Gastroesophageal sphincter (tissue), 3 donors: Measurements from ENCODE around the gene BEND7.

ENCODE experiments used
- POLR2AphosphoS5 ChIP-seq: sonication (generic); formaldehyde crosslinking; IDR thresholded peaks from one replicate; pipeline ENCODE4 v1.6.1; 2017; ENCODE audit warnings: antibody characterized with exemption
- TF ChIP-seq, protein P1 (sequence below), 4 experiments: fragments of 200-600 bp in 2 of 4; fragments of 450-650 bp in 2 of 4; sonication (generic) in 1 of 4; IDR thresholded peaks; one replicate each; pipeline ENCODE4 v1.5.1; 2017 to 2019; ENCODE audit warnings: antibody characterized with exemption in 4 of 4, mild to moderate bottlenecking in 2 of 4, moderate library complexity in 2 of 4

DNA sequence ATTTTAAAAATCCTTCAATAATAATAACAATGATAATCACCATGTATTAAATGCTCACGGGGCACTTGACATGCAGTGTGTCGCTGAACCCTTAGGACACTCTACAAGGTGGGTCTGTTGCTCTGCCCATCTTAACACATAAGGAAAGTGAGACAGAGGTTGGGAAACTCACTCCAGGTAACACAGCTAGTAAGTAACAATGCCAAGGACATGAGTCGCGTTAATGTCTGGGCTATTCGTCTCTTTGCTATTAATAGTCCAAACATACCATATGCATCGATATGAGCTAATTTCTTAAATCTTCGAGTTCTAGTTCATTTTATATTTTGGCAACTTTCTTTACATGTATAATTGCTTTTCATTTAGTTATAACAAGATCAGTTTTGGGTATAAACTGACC, 79.5 kb downstream of the BEND7 start:
- TF ChIP-seq, protein P1, sequence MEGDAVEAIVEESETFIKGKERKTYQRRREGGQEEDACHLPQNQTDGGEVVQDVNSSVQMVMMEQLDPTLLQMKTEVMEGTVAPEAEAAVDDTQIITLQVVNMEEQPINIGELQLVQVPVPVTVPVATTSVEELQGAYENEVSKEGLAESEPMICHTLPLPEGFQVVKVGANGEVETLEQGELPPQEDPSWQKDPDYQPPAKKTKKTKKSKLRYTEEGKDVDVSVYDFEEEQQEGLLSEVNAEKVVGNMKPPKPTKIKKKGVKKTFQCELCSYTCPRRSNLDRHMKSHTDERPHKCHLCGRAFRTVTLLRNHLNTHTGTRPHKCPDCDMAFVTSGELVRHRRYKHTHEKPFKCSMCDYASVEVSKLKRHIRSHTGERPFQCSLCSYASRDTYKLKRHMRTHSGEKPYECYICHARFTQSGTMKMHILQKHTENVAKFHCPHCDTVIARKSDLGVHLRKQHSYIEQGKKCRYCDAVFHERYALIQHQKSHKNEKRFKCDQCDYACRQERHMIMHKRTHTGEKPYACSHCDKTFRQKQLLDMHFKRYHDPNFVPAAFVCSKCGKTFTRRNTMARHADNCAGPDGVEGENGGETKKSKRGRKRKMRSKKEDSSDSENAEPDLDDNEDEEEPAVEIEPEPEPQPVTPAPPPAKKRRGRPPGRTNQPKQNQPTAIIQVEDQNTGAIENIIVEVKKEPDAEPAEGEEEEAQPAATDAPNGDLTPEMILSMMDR (IDR thresholded peaks at IDR 0.05): no peak
- TF ChIP-seq POLR2AphosphoS5: no peak
